HAP-1 (cell line): ENCODE measurements around the gene CAMK2D.

Experiments used
- DNase-seq, 2 experiments: peaks; one replicate each; pipeline ENCODE4 v3.0.0-alpha.2; 2016 to 2020; ENCODE audit warnings: low spot score in 2 of 2
- H3K27me3 ChIP-seq: fragments of 250-450 bp; sonication (Bioruptor Pico); 2 replicates; pipeline ENCODE4 v1.5.1; 2020; ENCODE audit warnings: low read depth, mild to moderate bottlenecking, moderate library complexity
- H3K36me3 ChIP-seq: fragments of 250-450 bp; sonication (Bioruptor Pico); replicated peaks from 2 replicates; pipeline ENCODE4 v1.5.1; 2020; ENCODE audit warnings: mild to moderate bottlenecking
- H3K4me1 ChIP-seq: fragments of 250-450 bp; sonication (Bioruptor Pico); 2 replicates; pipeline ENCODE4 v1.5.1; 2020; ENCODE audit warnings: mild to moderate bottlenecking
- H3K4me3 ChIP-seq: fragments of 250-450 bp; sonication (Bioruptor Pico); 2 replicates; pipeline ENCODE4 v1.5.1; 2020; ENCODE audit warnings: mild to moderate bottlenecking, moderate library complexity
- H3K9me3 ChIP-seq: fragments of 250-450 bp; sonication (Bioruptor Pico); 2 replicates; pipeline ENCODE4 v1.5.1; 2020; ENCODE audit warnings: mild to moderate bottlenecking, moderate library complexity
- in situ Hi-C: fragments of 300-500 bp; cut with MboI; formaldehyde crosslinking; loops from 3 replicates; pipeline ENCODE4 v1.14.3; 2020; ENCODE audit warnings: low sequenced_read_pairs, inconsistent platforms, mixed read lengths

CAMK2D gene

GRCh38 chr4:113645288-113645687 lies 116.2 kb downstream of the CAMK2D start:
- no peaks in the 10 kb centered on the region for H3K36me3 ChIP-seq
- no peak overlapping the region for H3K4me3 ChIP-seq
- no peak for DNase-seq

GRCh38 chr4:113644398-113644797 lies 117.1 kb downstream of the CAMK2D start:
- no peak overlapping the region for H3K4me3 ChIP-seq
- no peaks in the 10 kb centered on the region for H3K27me3 ChIP-seq
- in situ Hi-C loops = no loop called here
- H3K36me3 ChIP-seq = no peaks in the 10 kb centered on the region
- no peaks in the 10 kb centered on the region for H3K9me3 ChIP-seq
- DNase-seq = no peak
- peaks cover 46% of the 10 kb centered on the region for H3K4me1 ChIP-seq

More at GRCh38 chr4:113645288-113645687, 116.2 kb downstream of the CAMK2D start:
- Histone ChIP-seq H3K9me3 (no peaks in the 10 kb centered on the region), H3K4me1 (peaks cover 43% of the 10 kb centered on the region), H3K27me3 (no peaks in the 10 kb centered on the region)
- in situ Hi-C loops = no loop called here

DNA sequence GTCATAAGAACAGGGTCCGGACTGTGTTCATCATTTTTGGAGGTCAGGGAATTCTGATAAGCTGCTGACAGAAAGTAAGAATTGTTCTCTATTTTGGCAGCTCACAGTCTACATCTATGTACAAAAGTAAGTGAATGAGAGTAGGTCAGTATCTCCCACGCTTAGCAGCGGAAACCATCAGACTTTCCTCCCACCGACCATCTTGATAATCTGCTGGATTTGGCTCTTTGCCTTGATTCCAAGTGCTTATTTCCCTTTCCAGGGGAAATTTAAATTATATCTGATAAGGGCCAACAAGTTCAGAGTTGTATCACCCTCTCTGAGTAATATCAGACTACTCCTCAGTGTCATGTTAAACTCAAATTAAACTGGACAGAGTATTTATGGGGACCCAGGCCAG lies 118.0 kb downstream of the CAMK2D start:
- H3K36me3 ChIP-seq = no peaks in the 10 kb centered on the region
- no peaks in the 10 kb centered on the region for H3K27me3 ChIP-seq
- DNase-seq = no peak
- no peak overlapping the region for H3K4me3 ChIP-seq
- in situ Hi-C loops = no loop called here
- H3K4me1 ChIP-seq = peaks cover 46% of the 10 kb centered on the region
- H3K9me3 ChIP-seq = no peaks in the 10 kb centered on the region

DNA sequence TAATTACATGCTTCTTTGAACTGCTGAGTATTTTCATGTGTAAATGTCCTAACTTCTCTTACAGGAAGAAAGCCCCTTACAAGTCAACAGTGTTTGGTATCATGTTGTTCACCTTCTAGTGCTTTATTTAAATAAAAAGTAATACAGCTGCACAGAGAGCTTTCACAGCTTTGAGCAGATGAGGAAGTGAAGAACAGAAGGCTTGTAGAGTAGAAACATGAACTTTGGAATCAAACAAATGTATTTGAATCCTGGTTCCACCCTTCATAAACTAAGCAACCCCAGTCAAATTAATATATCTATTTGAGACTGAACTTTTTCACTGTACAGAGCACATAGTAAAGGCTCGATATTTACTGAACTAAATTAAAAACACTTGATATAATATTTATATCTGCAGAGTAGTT lies 120.5 kb downstream of the CAMK2D start:
- no peaks in the 10 kb centered on the region for H3K27me3 ChIP-seq
- H3K4me1 ChIP-seq = peaks cover 34% of the 10 kb centered on the region
- H3K9me3 ChIP-seq = no peaks in the 10 kb centered on the region
- H3K36me3 ChIP-seq = no peaks in the 10 kb centered on the region
- in situ Hi-C loops = no loop called here
- DNase-seq = no peak
- no peak overlapping the region for H3K4me3 ChIP-seq

DNA sequence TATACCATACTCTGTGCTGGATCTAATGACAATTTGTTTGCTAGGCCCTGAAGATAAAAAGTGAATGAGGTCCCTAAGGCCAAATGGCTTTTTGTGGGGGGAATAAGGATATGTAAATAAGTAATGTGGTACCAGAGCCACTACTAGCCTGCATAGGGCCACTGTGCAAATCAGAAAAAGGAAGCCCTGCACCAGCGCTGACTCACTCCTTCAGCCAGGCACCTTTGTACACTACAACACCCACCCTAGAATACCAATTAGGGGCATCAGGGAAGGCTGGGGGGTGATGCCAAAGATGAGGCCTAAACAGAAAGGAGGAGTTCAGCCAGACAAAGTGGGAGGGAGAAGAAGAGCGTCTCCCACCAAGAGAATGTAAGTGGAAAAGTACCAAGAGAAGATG lies 122.2 kb downstream of the CAMK2D start:
- Histone ChIP-seq H3K4me1 (peaks cover 31% of the 10 kb centered on the region), H3K36me3 (no peaks in the 10 kb centered on the region), H3K4me3 (no peak overlapping the region), H3K9me3 (no peaks in the 10 kb centered on the region), H3K27me3 (no peaks in the 10 kb centered on the region)
- no peak for DNase-seq
- in situ Hi-C loops = no loop called here

GRCh38 chr4:113638562-113638832 lies 123.0 kb downstream of the CAMK2D start:
- Histone ChIP-seq H3K36me3 (no peaks in the 10 kb centered on the region), H3K27me3 (no peaks in the 10 kb centered on the region), H3K4me3 (no peak overlapping the region), H3K9me3 (no peaks in the 10 kb centered on the region), H3K4me1 (peaks cover 33% of the 10 kb centered on the region)
- no peak for DNase-seq
- in situ Hi-C loops = no loop called here

GRCh38 chr4:113637823-113638561 lies 123.5 kb downstream of the CAMK2D start:
- no peaks in the 10 kb centered on the region for H3K9me3 ChIP-seq
- in situ Hi-C loops = no loop called here
- DNase-seq = no peak
- no peaks in the 10 kb centered on the region for H3K36me3 ChIP-seq
- H3K4me3 ChIP-seq = no peak overlapping the region
- H3K27me3 ChIP-seq = no peaks in the 10 kb centered on the region
- H3K4me1 ChIP-seq = peaks cover 38% of the 10 kb centered on the region

DNA sequence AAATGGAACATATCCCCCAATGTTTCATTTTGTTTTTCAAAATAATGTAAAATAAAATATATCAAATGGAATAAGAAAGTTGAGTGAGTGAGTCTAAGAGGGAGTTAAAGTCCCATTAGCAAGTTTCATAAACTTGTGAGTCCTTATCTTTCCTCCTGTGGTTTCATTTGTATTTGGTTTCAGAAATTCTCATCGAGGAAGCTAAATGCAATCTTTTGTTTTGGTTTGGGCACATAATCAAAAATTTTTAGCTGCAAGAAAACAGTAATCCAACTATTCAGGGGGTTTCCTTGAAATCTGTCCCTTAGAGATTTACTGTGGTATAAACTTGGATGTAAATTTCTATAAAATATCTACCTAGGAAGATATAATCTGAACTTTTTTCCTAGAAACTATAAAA lies 124.2 kb downstream of the CAMK2D start:
- no peak overlapping the region for H3K4me3 ChIP-seq
- H3K36me3 ChIP-seq = no peaks in the 10 kb centered on the region
- in situ Hi-C loops = no loop called here
- no peaks in the 10 kb centered on the region for H3K9me3 ChIP-seq
- H3K4me1 ChIP-seq = peaks cover 39% of the 10 kb centered on the region
- H3K27me3 ChIP-seq = no peaks in the 10 kb centered on the region
- no peak for DNase-seq

DNA sequence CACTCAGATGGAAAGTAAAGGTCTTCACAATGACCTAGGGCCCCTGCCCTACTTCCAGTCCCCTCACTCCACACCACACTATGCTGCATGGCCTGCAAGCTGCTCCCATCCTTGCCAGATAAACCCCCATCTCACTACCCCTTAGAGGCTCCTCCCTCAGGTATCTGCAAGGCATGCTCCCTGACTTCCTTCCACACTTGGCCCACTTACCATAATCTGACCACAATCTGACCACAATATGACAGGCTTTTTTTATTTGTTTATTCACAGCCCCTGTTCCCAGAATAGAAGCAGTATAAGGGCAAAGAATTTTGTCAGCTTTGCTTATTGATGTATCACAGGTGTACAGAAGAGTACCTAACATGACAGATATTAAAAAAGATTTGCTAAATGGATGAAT lies 124.7 kb downstream of the CAMK2D start:
- DNase-seq = no peak
- Histone ChIP-seq H3K27me3 (no peaks in the 10 kb centered on the region), H3K9me3 (no peaks in the 10 kb centered on the region), H3K36me3 (no peaks in the 10 kb centered on the region), H3K4me1 (peaks cover 36% of the 10 kb centered on the region), H3K4me3 (no peak overlapping the region)
- in situ Hi-C loops = no loop called here

DNA sequence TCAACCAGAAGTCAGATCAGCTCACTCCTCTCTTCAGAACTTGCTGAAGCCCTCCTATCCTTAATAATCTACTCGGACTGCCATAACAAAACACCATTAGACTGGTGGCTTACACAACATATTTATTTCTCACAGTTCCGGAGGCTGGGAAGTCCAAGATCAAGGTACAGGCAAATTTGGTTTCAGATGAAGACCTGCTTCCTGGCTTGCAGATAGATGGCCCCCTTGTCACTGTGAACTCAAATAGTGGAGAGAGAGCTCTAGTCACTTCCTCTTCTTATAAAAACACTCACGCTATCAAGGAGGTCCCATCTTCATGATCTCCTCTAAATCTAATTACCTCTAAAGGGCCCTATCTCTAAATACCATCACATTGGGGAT lies 125.1 kb downstream of the CAMK2D start:
- no peak for DNase-seq
- no peaks in the 10 kb centered on the region for H3K9me3 ChIP-seq
- H3K4me1 ChIP-seq = peaks cover 32% of the 10 kb centered on the region
- no peak overlapping the region for H3K4me3 ChIP-seq
- H3K36me3 ChIP-seq = no peaks in the 10 kb centered on the region
- H3K27me3 ChIP-seq = no peaks in the 10 kb centered on the region
- in situ Hi-C loops = no loop called here

- Histone ChIP-seq H3K27me3 (no peaks in the 10 kb centered on the region), H3K4me1 (peaks cover 26% of the 10 kb centered on the region), H3K36me3 (no peaks in the 10 kb centered on the region), H3K4me3 (no peak overlapping the region), H3K9me3 (no peaks in the 10 kb centered on the region)
- DNase-seq = no peak
- in situ Hi-C loops = no loop called here
These were observed 125.7 kb downstream of the CAMK2D start for GRCh38 chr4:113635739-113636437.

DNA sequence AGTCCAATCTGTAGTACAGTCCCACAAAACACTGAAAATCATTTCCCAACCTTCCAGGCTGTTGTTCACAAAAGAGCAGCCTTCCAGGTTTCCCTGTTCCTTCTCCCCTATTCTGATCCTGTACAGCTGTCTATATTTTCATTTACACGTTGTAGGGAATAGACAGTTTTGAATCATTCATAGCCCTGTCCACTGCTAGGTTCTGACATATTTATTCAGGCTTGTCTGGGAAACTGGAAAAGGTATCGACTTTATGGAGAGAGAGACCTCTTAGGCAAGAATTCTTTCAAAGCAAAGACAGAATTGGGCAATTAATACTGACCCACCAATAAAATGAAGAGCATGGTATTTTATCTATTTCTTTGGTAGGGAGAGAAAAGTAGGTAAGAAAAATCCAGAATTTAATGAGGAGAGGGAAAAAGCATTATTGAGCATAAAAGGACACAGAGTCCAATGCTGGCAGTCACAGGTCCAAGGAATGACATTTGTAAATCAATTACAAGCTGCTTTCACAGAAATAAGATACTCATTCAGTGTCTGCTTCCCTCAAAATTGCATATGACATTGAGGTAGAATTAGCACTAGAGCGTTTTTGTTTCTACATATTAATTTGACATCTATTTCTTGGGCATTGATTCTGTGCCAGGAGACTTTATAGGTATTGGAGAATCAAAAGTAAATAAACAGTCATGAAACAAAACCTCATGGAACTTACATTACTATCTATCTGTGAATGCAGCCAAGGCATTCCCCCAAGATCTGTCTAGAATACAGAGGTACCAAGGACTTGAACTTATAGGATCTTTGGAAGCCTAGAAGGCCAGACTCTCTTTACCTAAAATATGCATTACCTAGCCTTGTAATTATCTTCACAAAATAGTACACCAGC lies 127.2 kb downstream of the CAMK2D start:
- in situ Hi-C loops = no loop called here
- Histone ChIP-seq H3K4me1 (peaks cover 18% of the 10 kb centered on the region), H3K9me3 (no peaks in the 10 kb centered on the region), H3K4me3 (no peak overlapping the region), H3K36me3 (no peaks in the 10 kb centered on the region), H3K27me3 (no peaks in the 10 kb centered on the region)
- DNase-seq = no peak

GRCh38 chr4:113633467-113633866 lies 128.1 kb downstream of the CAMK2D start:
- H3K9me3 ChIP-seq = no peaks in the 10 kb centered on the region
- no peaks in the 10 kb centered on the region for H3K27me3 ChIP-seq
- H3K36me3 ChIP-seq = no peaks in the 10 kb centered on the region
- in situ Hi-C loops = no loop called here
- DNase-seq = no peak
- H3K4me1 ChIP-seq = peaks cover 18% of the 10 kb centered on the region
- no peak overlapping the region for H3K4me3 ChIP-seq

- Histone ChIP-seq H3K4me3 (no peak overlapping the region), H3K27me3 (no peaks in the 10 kb centered on the region), H3K36me3 (no peaks in the 10 kb centered on the region), H3K9me3 (no peaks in the 10 kb centered on the region), H3K4me1 (peaks cover 7% of the 10 kb centered on the region)
- in situ Hi-C loops = no loop called here
- no peak for DNase-seq
These were observed 132.8 kb downstream of the CAMK2D start for GRCh38 chr4:113628711-113629110.
